ENCODE results near the gene ZBTB20. TPM values are rescaled to one million over a fixed set of nuclear protein-coding genes. Genes with fewer than 3 reads are reported as not detected.

The ZBTB20 gene
- total RNA-seq, 2 donors from 2014 or later = 111 to 189 TPM

DNA sequence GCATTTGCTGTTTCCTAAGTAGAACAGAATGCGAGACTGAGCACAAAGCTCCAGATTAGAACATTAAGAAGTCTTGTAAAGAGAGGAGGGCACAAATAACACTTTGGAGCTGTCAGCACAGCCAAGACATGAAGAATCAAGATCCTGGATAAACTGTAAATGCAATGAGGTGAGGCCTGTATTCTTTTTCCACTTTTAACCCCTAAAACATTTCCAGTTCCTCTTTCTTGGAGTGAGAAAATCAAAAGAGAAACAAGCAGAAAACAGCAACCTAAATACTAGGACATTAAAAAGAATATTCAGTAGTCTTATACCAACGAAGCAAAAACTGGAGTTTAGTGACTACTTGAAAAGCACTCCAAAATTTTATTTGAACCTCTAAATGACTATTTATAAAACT lies 204.3 kb downstream of the ZBTB20 start:
- intact Hi-C loops (cut with DNase I) = no loop called here
- no peak overlapping the region for H3K27ac ChIP-seq
- no peaks in the 10 kb centered on the region for H3K4me1 ChIP-seq (replicated peaks)
- H3K4me3 ChIP-seq = no peak overlapping the region
- no peaks in the 10 kb centered on the region for H3K36me3 ChIP-seq
- H3K9me3 ChIP-seq = no peaks in the 10 kb centered on the region
- no peaks in the 10 kb centered on the region for H3K27me3 ChIP-seq (replicated peaks; ENCODE audit: insufficient read depth)
- DNase-seq (ENCODE audit: low spot score) = no peak
- 78% methylated on average over 2 of the region's 2 CpGs for WGBS
- TF ChIP-seq POLR2A (IDR thresholded peaks at IDR 0.05) = no peak
- TF ChIP-seq, protein P1, sequence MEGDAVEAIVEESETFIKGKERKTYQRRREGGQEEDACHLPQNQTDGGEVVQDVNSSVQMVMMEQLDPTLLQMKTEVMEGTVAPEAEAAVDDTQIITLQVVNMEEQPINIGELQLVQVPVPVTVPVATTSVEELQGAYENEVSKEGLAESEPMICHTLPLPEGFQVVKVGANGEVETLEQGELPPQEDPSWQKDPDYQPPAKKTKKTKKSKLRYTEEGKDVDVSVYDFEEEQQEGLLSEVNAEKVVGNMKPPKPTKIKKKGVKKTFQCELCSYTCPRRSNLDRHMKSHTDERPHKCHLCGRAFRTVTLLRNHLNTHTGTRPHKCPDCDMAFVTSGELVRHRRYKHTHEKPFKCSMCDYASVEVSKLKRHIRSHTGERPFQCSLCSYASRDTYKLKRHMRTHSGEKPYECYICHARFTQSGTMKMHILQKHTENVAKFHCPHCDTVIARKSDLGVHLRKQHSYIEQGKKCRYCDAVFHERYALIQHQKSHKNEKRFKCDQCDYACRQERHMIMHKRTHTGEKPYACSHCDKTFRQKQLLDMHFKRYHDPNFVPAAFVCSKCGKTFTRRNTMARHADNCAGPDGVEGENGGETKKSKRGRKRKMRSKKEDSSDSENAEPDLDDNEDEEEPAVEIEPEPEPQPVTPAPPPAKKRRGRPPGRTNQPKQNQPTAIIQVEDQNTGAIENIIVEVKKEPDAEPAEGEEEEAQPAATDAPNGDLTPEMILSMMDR (IDR thresholded peaks at IDR 0.05) = no peak
- no peak for TF ChIP-seq POLR2AphosphoS5 (IDR thresholded peaks at IDR 0.05)

DNA sequence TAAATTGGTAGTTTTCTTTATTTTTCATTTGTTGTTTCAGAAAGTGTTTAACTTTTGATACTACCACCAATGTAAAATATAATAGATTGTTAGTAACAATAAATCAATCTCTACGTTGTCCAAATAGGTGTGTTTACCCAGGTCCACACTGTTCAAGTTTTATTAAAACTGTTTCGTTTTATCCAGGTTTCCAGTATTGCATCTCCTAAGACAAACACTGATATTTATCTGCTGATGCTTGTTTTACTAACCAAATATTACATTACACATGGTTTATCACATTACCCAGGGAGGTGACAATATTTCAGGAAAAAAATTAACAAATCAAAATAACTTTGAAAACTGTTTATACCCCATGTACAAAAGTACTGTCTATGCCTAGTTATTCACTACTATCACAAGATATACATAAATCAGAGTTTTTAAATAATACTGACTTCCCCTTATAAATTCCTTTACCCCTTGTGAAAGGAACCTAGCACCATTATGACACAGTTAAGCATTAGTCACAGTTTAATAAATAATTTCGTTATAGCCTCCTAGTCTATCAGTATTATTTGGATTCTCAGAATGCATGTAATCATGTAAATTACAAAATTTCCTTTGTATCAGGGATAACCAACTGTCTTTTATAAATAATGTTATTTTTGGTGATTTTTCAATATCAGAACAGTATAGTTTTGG lies 205.3 kb downstream of the ZBTB20 start:
- no peak overlapping the region for H3K4me3 ChIP-seq
- DNase-seq (ENCODE audit: low spot score) = no peak
- no peaks in the 10 kb centered on the region for H3K9me3 ChIP-seq
- no peaks in the 10 kb centered on the region for H3K36me3 ChIP-seq
- H3K4me1 ChIP-seq (replicated peaks) = no peaks in the 10 kb centered on the region
- TF ChIP-seq POLR2A (IDR thresholded peaks at IDR 0.05) (no peak), POLR2AphosphoS5 (IDR thresholded peaks at IDR 0.05) (no peak)
- TF ChIP-seq, protein P1 (IDR thresholded peaks at IDR 0.05) = no peak
- H3K27ac ChIP-seq = no peak overlapping the region
- intact Hi-C loops (cut with DNase I) = no loop called here
- no peaks in the 10 kb centered on the region for H3K27me3 ChIP-seq (replicated peaks; ENCODE audit: insufficient read depth)
- 45% methylated on average over 3 of the region's 3 CpGs for WGBS

DNA sequence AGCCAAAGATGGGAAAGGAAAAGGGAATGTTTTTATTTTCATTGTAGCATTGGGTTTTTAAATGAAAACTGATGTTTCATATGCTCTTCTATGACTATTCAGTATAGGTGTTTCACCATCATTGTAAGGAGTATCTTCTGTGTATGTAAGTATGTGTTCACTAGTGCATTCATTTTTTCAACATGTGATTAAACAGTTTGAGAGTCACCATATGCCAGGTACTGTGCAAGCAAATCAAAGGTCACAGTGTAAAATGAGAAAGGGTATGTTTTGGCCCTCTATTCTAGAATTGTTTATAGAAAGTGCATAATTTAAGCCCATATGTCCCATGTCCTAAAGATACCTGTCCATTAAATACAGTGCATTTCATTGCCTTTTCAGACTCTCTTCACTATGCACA lies 207.2 kb downstream of the ZBTB20 start:
- Histone ChIP-seq H3K27me3 (replicated peaks; ENCODE audit: insufficient read depth) (no peaks in the 10 kb centered on the region), H3K4me1 (replicated peaks) (no peaks in the 10 kb centered on the region), H3K36me3 (no peaks in the 10 kb centered on the region), H3K27ac (no peak overlapping the region), H3K9me3 (no peaks in the 10 kb centered on the region), H3K4me3 (no peak overlapping the region)
- no peak for DNase-seq (ENCODE audit: low spot score)
- TF ChIP-seq POLR2AphosphoS5 (IDR thresholded peaks at IDR 0.05) (no peak), POLR2A (IDR thresholded peaks at IDR 0.05) (no peak)
- TF ChIP-seq, protein P1 (IDR thresholded peaks at IDR 0.05) = no peak
- intact Hi-C loops (cut with DNase I) = no loop called here

DNA sequence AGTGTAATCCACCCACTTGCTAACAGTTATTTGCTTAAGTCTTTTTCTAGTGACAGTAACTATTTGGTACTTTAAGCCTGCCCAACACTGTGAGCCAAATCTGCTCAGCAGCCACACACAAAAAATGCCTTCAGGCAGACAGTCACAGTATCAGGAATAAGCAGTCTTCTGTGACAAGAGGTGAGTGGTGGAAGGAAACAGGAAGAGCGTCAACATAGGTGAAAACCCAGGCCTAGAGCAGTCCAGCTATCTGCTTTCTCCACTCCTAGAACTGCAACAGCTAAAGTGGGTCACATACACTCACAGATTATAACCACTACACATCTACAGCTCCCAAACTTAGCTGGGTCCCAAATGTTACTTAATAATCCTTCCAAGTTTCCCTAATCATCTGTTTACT lies 213.7 kb downstream of the ZBTB20 start:
- no peak for DNase-seq (ENCODE audit: low spot score)
- TF ChIP-seq POLR2A (IDR thresholded peaks at IDR 0.05) (no peak), POLR2AphosphoS5 (IDR thresholded peaks at IDR 0.05) (no peak)
- TF ChIP-seq, protein P1 (IDR thresholded peaks at IDR 0.05) = no peak
- no peaks in the 10 kb centered on the region for H3K4me1 ChIP-seq (replicated peaks)
- H3K9me3 ChIP-seq = no peaks in the 10 kb centered on the region
- no peaks in the 10 kb centered on the region for H3K27me3 ChIP-seq (replicated peaks; ENCODE audit: insufficient read depth)
- intact Hi-C loops (cut with DNase I) = no loop called here
- H3K27ac ChIP-seq = no peak overlapping the region
- H3K36me3 ChIP-seq = no peaks in the 10 kb centered on the region
- WGBS = 87% methylated on average over 1 of the region's 1 CpG
- no peak overlapping the region for H3K4me3 ChIP-seq

DNA sequence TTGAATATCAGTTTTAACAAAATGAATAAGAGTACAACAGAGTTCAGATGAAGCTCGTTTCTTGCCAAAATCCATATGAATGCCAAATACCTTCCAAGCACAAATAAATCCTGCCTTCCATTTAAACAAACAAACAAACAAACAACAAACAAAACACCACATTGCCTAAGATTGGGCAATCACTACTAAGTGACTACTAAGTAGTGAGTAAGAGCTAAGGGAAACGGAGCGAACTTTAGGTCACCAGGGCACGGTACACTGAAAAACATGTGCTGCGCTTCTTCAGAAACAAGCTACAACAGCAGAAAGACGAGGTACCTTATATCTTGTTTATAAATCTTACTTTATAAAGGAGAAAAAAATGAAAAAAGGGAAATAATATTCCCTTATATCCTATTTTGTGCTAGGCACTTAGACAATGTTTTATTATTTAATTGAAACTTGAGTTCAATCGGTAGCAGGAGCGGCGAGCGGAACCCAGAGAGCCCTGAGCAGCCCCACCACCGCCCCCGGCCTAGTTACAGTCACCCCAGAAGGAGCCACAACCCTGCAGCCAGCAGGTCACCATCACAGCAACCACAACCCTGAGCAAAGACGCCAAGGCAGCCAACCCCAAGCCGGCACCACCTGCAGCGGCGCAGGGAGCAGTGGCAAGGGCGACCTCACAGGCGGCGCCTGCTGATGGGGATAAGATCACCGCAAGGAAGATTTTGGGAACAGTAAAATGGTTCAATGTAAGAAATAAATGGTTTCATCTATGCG lies 216.9 kb downstream of the ZBTB20 start:
- no peak for DNase-seq (ENCODE audit: low spot score)
- no peaks in the 10 kb centered on the region for H3K36me3 ChIP-seq
- no peaks in the 10 kb centered on the region for H3K9me3 ChIP-seq
- intact Hi-C loops (cut with DNase I) = no loop called here
- H3K27ac ChIP-seq = no peak overlapping the region
- H3K4me3 ChIP-seq = no peak overlapping the region
- TF ChIP-seq POLR2AphosphoS5 (IDR thresholded peaks at IDR 0.05) (no peak), POLR2A (IDR thresholded peaks at IDR 0.05) (no peak)
- TF ChIP-seq, protein P1 (IDR thresholded peaks at IDR 0.05) = no peak
- H3K4me1 ChIP-seq (replicated peaks) = no peaks in the 10 kb centered on the region
- WGBS = 91% methylated on average over 21 of the region's 21 CpGs
- H3K27me3 ChIP-seq (replicated peaks; ENCODE audit: insufficient read depth) = no peaks in the 10 kb centered on the region
